ENCODE data around the gene RDX. TPM values are rescaled to one million over a fixed set of nuclear protein-coding genes. Genes with fewer than 3 reads are reported as not detected.

Gene RDX
- total RNA-seq, result 10 to 100 TPM; 53.9 to 71.3 TPM

DNA sequence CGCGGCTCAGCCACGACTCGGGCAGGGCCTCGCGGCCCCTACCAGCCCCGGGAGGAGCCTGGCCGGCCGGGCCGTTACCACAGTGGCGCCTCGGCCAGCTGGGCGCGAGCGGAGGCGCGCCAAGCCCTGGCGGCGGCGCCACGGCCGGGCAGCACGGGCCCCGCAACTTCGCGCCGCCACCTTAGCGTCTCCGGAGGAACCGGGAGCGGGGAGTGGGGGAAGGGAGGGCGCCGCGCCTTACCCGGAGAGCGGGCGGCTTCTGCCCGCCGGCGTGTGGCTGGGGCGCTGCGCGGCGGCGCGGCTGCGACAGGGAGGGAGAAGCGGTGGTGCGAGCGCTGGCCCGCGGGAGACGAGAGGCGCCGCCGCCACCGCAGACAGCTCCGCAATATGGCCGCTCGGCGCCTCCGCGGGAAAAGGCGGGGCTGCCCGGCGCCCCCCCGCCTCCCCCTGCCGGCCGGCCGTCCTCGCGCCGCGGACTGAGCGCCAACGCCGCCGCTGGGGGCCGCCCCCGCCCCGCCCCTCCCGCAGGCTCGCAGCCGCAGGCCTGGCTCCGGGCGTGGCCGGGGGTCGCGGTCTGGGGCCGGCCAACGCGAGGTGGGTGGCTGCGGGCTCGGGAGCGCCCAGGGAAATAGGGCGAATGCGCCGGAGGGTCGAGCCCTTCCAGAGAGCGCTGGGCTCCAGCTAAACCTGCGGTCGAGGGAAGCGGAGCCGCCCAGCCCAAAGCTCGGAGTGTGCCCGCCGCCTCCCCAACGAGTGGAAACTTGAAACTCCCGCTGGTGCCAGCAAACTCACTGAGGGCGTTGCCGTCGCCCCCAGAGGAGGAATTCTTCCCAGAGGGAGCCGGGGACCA lies at the start of gene RDX:
TSS of gene RDX (minus strand) at position 389 of the 850 bp plus-strand sequence. CDS start 16,922 bp downstream, outside the sequence.
- H3K36me3 Mint-ChIP-seq, result peaks cover 8% of the 10 kb centered on the region
- peak; percentile 71 for DNase-seq
- H3K27me3 Mint-ChIP-seq, result no peaks in the 10 kb centered on the region
- H3K9me3 Mint-ChIP-seq (ENCODE audit: low read depth), result no peaks in the 10 kb centered on the region
- H3K4me3 Mint-ChIP-seq, result peak within 1 kb of the TSS; percentile 92
- H3K27ac Mint-ChIP-seq, result peak within 1 kb of the TSS; percentile 81
- CTCF ChIA-PET, result interaction anchor here (1.0 to 2.2 kb wide), 5 partner anchors 12 to 133 kb away, joined by 3 to 10 read pairs (median 7); partner anchors contain the start of gene FDX1
- H3K4me1 Mint-ChIP-seq, result peaks cover 37% of the 10 kb centered on the region
- ATAC-seq, result peak; percentile 76

DNA sequence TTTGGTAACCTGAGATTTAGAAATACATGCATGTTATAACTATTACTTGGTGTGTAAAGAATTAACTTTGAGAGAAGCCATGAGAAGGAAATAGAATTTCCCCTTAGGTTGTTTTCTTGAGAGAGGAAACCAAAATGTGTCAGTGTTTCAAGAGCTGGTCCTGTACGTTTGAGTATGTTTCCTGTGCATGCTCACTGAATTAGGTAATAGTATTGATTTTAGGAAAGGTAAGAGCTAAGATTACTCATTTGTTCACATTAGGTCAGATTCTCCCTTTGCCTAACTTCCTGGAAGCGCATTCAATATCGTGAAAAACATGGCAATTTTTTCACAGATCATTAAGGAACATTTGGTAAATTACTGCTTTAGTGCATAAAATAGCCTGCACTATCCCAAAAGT lies 49.3 kb upstream of the RDX start:
- Mint-ChIP-seq H3K9me3 (ENCODE audit: low read depth) (peaks cover 13% of the 10 kb centered on the region), H3K4me3 (peak overlapping the region; percentile 53), H3K36me3 (peaks cover 32% of the 10 kb centered on the region), H3K27ac (peak overlapping the region; percentile 99), H3K4me1 (peaks cover 67% of the 10 kb centered on the region), H3K27me3 (no peaks in the 10 kb centered on the region)
- CTCF ChIA-PET, result interaction anchor here (0.9 to 1.6 kb wide), 3 partner anchors 8 to 145 kb away, joined by 3 to 6 read pairs (median 3); no protein-coding TSS in a partner anchor
- ATAC-seq (peak; percentile 54), DNase-seq (no peak)

DNA sequence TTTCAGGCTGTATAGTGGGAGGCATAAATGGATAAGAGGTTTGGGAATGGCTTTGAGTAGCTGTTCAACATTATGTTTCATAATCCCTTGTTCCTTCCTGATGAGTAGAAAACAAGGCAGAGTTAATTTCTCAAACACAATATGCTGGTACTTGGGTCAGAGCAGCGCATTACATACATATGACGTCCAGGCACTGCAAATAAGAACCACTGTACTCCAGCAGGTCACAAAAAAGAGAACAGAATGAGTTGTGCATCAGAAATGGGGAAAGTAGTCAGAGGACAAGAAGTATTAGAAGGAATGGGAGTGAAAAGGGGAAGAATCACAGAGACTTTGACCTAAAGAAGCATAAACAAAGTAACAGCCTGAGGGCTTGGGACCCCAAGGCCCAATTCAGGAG lies 44.0 kb upstream of the RDX start:
- Mint-ChIP-seq H3K9me3 (ENCODE audit: low read depth) (peaks cover 13% of the 10 kb centered on the region), H3K36me3 (peaks cover 48% of the 10 kb centered on the region), H3K27me3 (no peaks in the 10 kb centered on the region), H3K27ac (no peak overlapping the region), H3K4me3 (no peak overlapping the region), H3K4me1 (peaks cover 49% of the 10 kb centered on the region)
- ATAC-seq (no peak), DNase-seq (no peak)
- CTCF ChIA-PET, result interaction anchor here (0.6 kb wide), 1 partner anchor 98 kb away, joined by 3 read pairs; no protein-coding TSS in a partner anchor

DNA sequence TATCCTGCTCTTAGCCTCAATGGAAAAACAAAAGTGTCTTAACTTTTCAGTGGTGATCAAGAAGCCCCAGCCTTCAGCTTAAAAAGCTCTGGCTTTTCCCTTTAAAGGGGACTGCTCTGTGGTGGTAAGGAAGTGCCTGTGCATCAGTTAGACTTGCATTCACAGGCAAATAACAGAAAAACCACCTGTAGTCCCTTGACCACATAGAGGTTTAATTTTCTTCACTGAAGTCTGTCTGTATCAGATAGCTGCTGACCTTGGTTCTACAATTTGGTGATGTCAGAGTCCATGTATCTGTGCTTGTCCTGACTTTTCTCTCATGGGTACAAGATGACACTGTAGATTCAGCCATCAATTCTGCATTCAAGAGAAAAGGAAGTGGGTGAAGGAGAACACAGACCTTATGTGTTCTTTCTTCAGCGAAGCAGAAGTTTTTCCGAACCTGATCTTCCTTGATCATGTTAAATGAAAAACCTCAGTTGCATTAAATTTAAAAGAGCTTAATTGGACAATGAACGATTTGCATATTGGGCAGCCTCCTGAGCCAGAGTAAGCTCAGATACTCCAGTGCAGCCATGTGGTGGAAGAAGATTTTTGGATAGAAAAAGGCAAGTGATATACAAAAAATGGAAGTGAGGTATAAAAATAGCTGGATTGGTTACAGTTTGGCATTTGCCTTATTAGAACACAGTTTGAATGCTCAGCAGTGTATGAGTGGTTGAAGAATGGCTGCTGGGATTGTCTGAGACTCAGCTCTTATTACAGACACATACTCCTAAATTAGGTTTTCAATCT lies 43.2 kb upstream of the RDX start:
- peaks cover 11% of the 10 kb centered on the region for H3K9me3 Mint-ChIP-seq (ENCODE audit: low read depth)
- H3K36me3 Mint-ChIP-seq, result peaks cover 45% of the 10 kb centered on the region
- DNase-seq (no peak), ATAC-seq (no peak)
- CTCF ChIA-PET, result interaction anchor here (0.9 kb wide), 1 partner anchor 138 kb away, joined by 3 read pairs; no protein-coding TSS in a partner anchor
- peaks cover 42% of the 10 kb centered on the region for H3K4me1 Mint-ChIP-seq
- no peak overlapping the region for H3K4me3 Mint-ChIP-seq
- no peaks in the 10 kb centered on the region for H3K27me3 Mint-ChIP-seq
- peak overlapping the region; percentile 58 for H3K27ac Mint-ChIP-seq

DNA sequence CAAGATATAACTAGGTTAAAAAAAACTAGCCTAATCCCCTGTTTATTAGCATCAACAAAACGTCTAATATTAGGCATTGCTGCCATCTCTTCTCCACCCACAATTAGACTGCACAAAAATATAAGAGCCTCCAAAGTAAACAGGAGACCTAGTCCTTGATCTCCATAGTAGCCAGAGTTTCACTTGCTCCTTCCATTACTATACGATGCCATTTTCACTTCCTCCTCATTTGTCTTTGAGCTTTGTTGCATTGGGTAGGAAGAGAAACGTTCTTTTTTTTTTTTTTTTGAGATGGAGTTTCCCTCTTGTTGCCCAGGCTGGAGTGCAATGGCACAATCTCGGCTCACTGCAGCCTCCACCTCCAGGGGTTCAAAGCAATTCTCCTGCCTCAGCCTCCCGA lies 42.3 kb upstream of the RDX start:
- no peak for ATAC-seq
- Mint-ChIP-seq H3K36me3 (peaks cover 43% of the 10 kb centered on the region), H3K27me3 (no peaks in the 10 kb centered on the region), H3K4me1 (peaks cover 37% of the 10 kb centered on the region), H3K27ac (peak overlapping the region; percentile 59), H3K4me3 (no peak overlapping the region), H3K9me3 (ENCODE audit: low read depth) (peaks cover 7% of the 10 kb centered on the region)
- CTCF ChIA-PET, result no interaction called here
- DNase-seq, result no peak

DNA sequence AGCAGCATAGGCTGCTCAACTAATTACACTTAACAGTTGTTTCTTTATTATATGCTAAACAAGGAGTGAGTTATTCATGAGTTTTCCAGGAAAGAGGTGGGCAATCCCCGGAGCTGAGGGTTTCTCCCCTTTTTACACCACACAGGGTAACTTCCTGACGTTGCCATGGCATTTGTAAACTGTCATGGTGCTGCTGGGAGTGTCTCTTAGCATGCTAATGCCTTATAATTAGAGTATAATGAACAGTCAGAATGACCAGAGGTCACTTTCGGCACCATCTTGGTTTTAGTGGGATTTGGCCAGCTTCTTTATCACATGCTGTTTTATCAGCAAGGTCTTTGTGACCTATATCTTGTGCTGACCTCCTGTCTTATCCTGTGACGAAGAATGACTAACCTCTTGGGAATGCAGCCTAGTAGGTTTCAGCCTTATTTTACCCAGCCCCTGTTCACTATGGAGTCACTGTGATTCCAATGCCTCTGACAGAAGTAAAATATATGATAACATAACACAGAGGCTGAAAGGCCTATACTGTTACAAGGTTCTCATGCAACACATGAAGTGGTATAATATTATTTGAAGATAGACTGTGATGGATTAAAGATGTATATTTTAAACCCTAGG lies 41.3 kb upstream of the RDX start:
- Mint-ChIP-seq H3K36me3 (peaks cover 43% of the 10 kb centered on the region), H3K4me1 (peaks cover 31% of the 10 kb centered on the region), H3K4me3 (no peak overlapping the region), H3K27me3 (no peaks in the 10 kb centered on the region), H3K9me3 (ENCODE audit: low read depth) (peaks cover 2% of the 10 kb centered on the region), H3K27ac (peak overlapping the region; percentile 32)
- CTCF ChIA-PET, result interaction anchor here (1.0 kb wide), 1 partner anchor 9 kb away, joined by 6 read pairs; no protein-coding TSS in a partner anchor
- DNase-seq (peak; percentile 71), ATAC-seq (peak; percentile 64)

DNA sequence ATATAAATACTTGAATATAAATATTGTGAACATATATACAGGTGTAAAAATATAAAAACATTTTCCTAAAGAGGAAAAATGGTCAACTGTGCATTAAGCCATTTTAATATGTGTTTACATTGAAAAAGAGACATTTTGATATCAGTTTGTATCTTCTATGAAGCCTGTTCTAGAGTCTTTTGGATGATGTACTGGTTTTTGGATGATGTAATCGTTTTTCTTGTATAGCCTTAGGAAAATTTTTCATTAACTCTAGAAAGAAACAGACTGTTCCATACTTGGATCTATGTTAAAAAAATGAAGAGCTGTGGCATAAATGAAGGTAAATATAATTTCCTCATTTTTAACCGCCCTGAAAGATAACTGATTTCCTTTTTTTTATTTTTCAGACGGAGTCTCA lies 39.6 kb upstream of the RDX start:
- Mint-ChIP-seq H3K27ac (no peak overlapping the region), H3K27me3 (no peaks in the 10 kb centered on the region), H3K36me3 (peaks cover 50% of the 10 kb centered on the region), H3K4me1 (peaks cover 36% of the 10 kb centered on the region), H3K9me3 (ENCODE audit: low read depth) (no peaks in the 10 kb centered on the region), H3K4me3 (no peak overlapping the region)
- CTCF ChIA-PET, result no interaction called here
- ATAC-seq (no peak), DNase-seq (no peak)

DNA sequence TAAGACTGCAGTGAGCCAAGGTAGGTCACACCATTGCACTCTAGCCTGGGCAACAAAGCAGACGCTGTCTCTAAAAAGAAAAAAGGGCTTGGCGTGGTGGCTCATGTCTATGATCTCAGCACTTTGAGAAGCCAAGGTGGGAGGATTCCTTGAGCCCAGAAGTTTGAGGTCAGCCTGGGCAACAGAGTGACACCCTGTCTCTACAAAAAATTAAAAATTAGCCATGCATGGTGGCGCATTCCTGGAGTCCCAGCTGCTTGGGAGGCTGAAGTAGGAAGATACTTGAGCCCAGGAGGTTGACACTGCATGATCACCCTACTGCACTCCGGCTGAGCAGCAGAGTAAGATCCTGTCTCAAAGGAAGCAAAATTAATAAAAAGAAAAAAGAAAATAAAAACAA lies 38.9 kb upstream of the RDX start:
- Mint-ChIP-seq H3K36me3 (peaks cover 53% of the 10 kb centered on the region), H3K27me3 (no peaks in the 10 kb centered on the region), H3K27ac (no peak overlapping the region), H3K9me3 (ENCODE audit: low read depth) (no peaks in the 10 kb centered on the region), H3K4me1 (peaks cover 41% of the 10 kb centered on the region), H3K4me3 (no peak overlapping the region)
- no peak for DNase-seq
- no peak for ATAC-seq
- CTCF ChIA-PET, result no interaction called here

DNA sequence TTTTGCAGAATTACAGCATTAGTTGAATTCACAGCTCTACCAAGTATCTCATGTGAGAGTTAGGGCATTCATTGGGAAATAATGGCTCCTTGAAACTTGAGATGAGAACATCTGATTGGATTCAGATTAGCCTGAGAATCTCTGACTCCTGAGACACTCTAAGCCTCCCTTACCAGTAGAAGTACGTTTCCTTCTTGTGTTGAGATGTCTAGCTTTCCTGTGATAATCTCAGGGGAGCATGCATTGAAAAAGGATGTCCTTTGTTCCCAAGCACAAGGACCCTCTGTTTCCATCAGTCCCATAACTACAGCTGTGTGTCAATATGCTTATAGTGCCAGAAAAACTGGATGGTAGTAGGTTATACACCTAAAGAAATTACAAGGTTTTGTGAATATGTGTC lies 35.2 kb upstream of the RDX start:
- H3K27ac Mint-ChIP-seq, result no peak overlapping the region
- H3K36me3 Mint-ChIP-seq, result peaks cover 50% of the 10 kb centered on the region
- H3K4me3 Mint-ChIP-seq, result no peak overlapping the region
- CTCF ChIA-PET, result interaction anchor here (1.2 kb wide), 1 partner anchor 130 kb away, joined by 3 read pairs; no protein-coding TSS in a partner anchor
- H3K4me1 Mint-ChIP-seq, result peaks cover 43% of the 10 kb centered on the region
- H3K27me3 Mint-ChIP-seq, result no peaks in the 10 kb centered on the region
- ATAC-seq (no peak), DNase-seq (no peak)
- no peaks in the 10 kb centered on the region for H3K9me3 Mint-ChIP-seq (ENCODE audit: low read depth)

DNA sequence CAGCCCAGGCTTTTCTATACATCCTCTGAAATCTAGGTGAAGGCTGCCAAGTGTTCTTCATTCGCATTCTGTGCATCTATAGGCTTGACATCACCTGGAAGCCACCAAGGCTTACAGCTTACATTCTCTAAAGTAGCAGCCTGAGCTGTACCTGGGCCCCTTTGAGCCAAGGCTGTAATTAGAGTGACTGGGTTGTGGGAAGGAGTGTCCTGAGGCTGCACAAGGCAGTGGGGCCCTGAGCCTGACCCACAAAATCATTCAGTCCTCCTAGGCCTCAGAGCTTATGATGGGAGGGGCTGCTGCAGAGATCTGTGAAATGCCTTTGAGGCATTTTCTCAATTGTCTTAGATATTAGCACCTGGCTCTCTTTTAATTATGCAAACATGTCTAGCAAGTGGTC lies 33.0 kb upstream of the RDX start:
- CTCF ChIA-PET, result interaction anchor here (2.1 to 2.5 kb wide), 3 partner anchors 8 to 128 kb away, joined by 6 to 12 read pairs (median 12); no protein-coding TSS in a partner anchor
- H3K9me3 Mint-ChIP-seq (ENCODE audit: low read depth), result no peaks in the 10 kb centered on the region
- peaks cover 45% of the 10 kb centered on the region for H3K4me1 Mint-ChIP-seq
- no peaks in the 10 kb centered on the region for H3K27me3 Mint-ChIP-seq
- DNase-seq (no peak), ATAC-seq (no peak)
- peak overlapping the region; percentile 88 for H3K4me3 Mint-ChIP-seq
- peak overlapping the region; percentile 96 for H3K27ac Mint-ChIP-seq
- peaks cover 45% of the 10 kb centered on the region for H3K36me3 Mint-ChIP-seq

DNA sequence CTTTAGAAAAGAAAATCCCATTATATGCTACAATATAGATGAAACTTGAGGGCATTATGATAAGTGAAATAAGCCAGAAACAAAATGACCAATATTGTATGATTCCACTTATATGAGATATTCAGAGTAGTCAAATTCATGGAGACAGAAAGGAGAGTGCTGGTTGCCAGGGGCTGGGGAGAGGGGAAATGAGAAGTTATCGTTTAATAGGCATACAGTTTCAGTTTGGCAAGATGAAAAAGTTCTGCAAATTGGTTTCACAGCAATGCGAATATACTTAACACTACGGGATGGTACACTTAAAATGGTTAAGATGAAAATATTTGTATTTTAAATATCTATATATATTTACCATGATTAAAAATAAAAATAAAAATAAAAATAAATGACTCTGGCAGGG lies 31.1 kb upstream of the RDX start:
- Mint-ChIP-seq H3K36me3 (peaks cover 34% of the 10 kb centered on the region), H3K4me3 (peak overlapping the region; percentile 88), H3K4me1 (peaks cover 45% of the 10 kb centered on the region), H3K27ac (peak overlapping the region; percentile 96), H3K9me3 (ENCODE audit: low read depth) (no peaks in the 10 kb centered on the region), H3K27me3 (no peaks in the 10 kb centered on the region)
- ATAC-seq (no peak), DNase-seq (no peak)
- CTCF ChIA-PET, result interaction anchor here (1.0 to 2.5 kb wide), 3 partner anchors 18 to 31 kb away, joined by 3 to 12 read pairs (median 6); no protein-coding TSS in a partner anchor

DNA sequence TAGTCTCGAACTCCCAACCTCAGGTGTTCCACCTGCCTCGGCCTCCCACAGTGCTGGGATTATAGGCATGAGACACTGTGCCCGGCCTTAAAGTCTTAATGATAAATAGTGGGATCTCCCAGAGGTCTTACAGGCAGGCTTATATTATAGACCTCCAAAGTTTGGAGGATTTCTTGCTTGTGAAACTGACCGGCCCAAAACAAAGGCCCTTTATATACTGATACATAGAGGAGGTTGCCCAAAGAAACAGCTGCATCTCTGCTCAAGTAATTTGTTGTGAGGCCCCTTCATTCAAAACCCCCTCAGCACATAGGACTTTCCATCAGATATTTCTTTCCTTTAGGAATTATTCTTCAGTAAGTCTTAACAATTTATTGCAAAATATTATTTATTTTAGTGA lies 27.4 kb upstream of the RDX start:
- ATAC-seq (no peak), DNase-seq (no peak)
- H3K27ac Mint-ChIP-seq, result no peak overlapping the region
- CTCF ChIA-PET, result no interaction called here
- H3K27me3 Mint-ChIP-seq, result no peaks in the 10 kb centered on the region
- H3K9me3 Mint-ChIP-seq (ENCODE audit: low read depth), result no peaks in the 10 kb centered on the region
- no peak overlapping the region for H3K4me3 Mint-ChIP-seq
- peaks cover 22% of the 10 kb centered on the region for H3K4me1 Mint-ChIP-seq
- peaks cover 6% of the 10 kb centered on the region for H3K36me3 Mint-ChIP-seq

DNA sequence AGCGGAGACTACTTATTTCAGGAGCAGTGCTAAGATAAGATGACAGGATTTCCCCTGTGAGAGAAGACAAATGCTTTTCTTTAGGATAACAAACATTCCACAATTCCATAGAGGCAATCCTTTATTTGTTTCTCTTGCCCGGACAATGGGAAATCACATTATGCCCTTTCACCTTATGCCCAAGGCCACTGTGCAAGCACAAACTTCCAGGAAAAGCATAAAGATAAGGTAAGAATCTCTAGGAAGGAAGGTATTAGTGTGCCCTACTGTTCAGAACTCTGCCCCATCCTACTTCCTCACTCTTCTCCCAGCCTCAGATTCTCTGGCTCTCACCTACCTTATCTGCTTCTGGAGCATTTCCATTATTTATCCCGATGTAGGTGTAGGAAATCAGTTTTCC lies 23.1 kb upstream of the RDX start:
- no peaks in the 10 kb centered on the region for H3K9me3 Mint-ChIP-seq (ENCODE audit: low read depth)
- DNase-seq, result no peak
- ATAC-seq, result no peak
- H3K27me3 Mint-ChIP-seq, result peaks cover 3% of the 10 kb centered on the region
- no peak overlapping the region for H3K4me3 Mint-ChIP-seq
- peaks cover 1% of the 10 kb centered on the region for H3K36me3 Mint-ChIP-seq
- H3K4me1 Mint-ChIP-seq, result peaks cover 2% of the 10 kb centered on the region
- H3K27ac Mint-ChIP-seq, result no peak overlapping the region
- CTCF ChIA-PET, result no interaction called here
